C4-2B (cell line): Measurements from ENCODE around the gene OSBPL9.

Experiments
- ZFX ChIP-seq: fragments of 450-650 bp; IDR thresholded peaks from 2 replicates; pipeline ENCODE4 v1.6.1; 2017
- TF ChIP-seq, protein P1 (sequence below): fragments of 450-650 bp; conservative IDR thresholded peaks from 2 replicates; pipeline ENCODE4 v1.5.1; 2017; ENCODE audit warnings: mild to moderate bottlenecking

DNA sequence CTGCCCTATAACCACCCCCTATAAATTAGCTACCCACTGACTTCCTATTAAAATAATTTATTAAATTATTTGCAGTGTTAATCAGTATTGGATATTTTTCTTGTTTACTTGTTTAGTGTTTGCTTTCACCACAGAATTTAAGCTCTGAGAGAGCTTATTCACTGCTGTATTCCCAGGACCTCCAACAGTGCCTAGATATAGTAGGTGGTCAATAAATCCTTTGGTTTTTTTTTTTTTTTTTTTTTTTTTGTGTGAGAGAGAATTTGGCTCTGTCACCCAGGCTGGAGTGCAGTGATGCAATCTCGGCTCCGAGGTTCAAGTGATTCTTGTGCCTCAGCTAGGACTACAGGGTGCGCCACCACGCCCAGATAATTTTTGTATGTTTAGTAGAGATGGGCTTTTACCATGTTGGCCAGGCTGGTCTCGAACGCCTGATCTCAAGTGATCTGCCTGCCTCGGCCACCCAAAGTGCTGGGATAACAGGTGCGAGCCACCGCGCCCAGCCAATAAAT, 1.1 kb upstream of the OSBPL9 start:
- TF ChIP-seq, protein P1, sequence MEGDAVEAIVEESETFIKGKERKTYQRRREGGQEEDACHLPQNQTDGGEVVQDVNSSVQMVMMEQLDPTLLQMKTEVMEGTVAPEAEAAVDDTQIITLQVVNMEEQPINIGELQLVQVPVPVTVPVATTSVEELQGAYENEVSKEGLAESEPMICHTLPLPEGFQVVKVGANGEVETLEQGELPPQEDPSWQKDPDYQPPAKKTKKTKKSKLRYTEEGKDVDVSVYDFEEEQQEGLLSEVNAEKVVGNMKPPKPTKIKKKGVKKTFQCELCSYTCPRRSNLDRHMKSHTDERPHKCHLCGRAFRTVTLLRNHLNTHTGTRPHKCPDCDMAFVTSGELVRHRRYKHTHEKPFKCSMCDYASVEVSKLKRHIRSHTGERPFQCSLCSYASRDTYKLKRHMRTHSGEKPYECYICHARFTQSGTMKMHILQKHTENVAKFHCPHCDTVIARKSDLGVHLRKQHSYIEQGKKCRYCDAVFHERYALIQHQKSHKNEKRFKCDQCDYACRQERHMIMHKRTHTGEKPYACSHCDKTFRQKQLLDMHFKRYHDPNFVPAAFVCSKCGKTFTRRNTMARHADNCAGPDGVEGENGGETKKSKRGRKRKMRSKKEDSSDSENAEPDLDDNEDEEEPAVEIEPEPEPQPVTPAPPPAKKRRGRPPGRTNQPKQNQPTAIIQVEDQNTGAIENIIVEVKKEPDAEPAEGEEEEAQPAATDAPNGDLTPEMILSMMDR = no peak
- TF ChIP-seq ZFX = no peak
